DMS153 treated with DMSO at 0.1 percent for 48 hours (cell line): Measurements from ENCODE around the gene ITM2C.

Experiments
- DNase-seq: peaks from one replicate; lab custom pipeline; 2025; ENCODE audit not compliant: unreplicated experiment; lab: John Stamatoyannopoulos, UW

The ITM2C gene

GRCh38 chr2:230924470-230925341, 60.0 kb downstream of the ITM2C start, which contains the start of gene GPR55:
GPR55 (minus strand) TSS chr2:230925242; CDS start chr2:230910962, 14,280 bp downstream.
- no peak for DNase-seq

GRCh38 chr2:230925443-230925878, 60.7 kb downstream of the ITM2C start:
- no peak for DNase-seq

- DNase-seq = no peak
Observed at GRCh38 chr2:230925879-230926765, 61.4 kb downstream of the ITM2C start.

- DNase-seq = no peak
Observed at GRCh38 chr2:230927711-230928341, 63.1 kb downstream of the ITM2C start.
